GM12878 (cell line): ENCODE results near the gene FANK1. TPM values are rescaled to one million over a fixed set of nuclear protein-coding genes. Genes with fewer than 3 reads are reported as not detected.

Experiments
- ATAC-seq: fragments of 200-7000 bp; cut with Tn5 transposase; 3 replicates; pipeline ENCODE4 v1.9.1; 2020; ENCODE audit warnings: mild to moderate bottlenecking, moderate library complexity
- BruUV-seq: library from RNA; stranded (reverse); fragments of 400-500 nt; replicated peaks from 2 replicates; lab custom pipeline; 2021; lab: Mats Ljungman, UMichigan
- CTCF ChIA-PET: fragments of 300-600 bp; sonication (Branson Sonifier 250); formaldehyde crosslinking; extraction: SDS; loops from one replicate; lab custom pipeline; 2021; ENCODE audit warnings: inconsistent platforms; lab: Yijun Ruan, JAX
- POLR2A ChIA-PET: fragments of 350-600 bp; formaldehyde crosslinking; extraction: SDS; loops from one replicate; lab custom pipeline; 2021; ENCODE audit warnings: inconsistent platforms; lab: Charles Lee
- RAD21 ChIA-PET: fragments of 300-600 bp; sonication (Branson Sonifier 250); formaldehyde crosslinking; loops from one replicate; lab custom pipeline; 2023; ENCODE audit warnings: antibody characterized with exemption; ENCODE audit not compliant: unreplicated experiment; lab: Charles Lee
- SMC1A ChIA-PET: fragments of 300-600 bp; sonication (Branson Sonifier 250); formaldehyde crosslinking; loops from one replicate; lab custom pipeline; 2023; ENCODE audit not compliant: unreplicated experiment, uncharacterized antibody; lab: Charles Lee
- DNase-seq: peaks from one replicate; pipeline ENCODE4 v3.0.0-alpha.2; 2011; ENCODE audit warnings: low read depth, low spot score
- FAIRE-seq: peaks from 3 replicates; lab custom pipeline; 2011; peaks lifted over from hg19 to GRCh38; lab: Jason Lieb, UNC
- H2AFZ ChIP-seq: 2 replicates; pipeline ENCODE4 v1.6.0; 2011; ENCODE audit warnings: low read depth, low read length, control low read depth; ENCODE audit not compliant: control insufficient read depth
- H3K27ac ChIP-seq: 2 replicates; pipeline ENCODE4 v1.5.1; 2011; ENCODE audit warnings: control low read depth; ENCODE audit not compliant: control insufficient read depth, insufficient read depth
- H3K27me3 ChIP-seq, 2 experiments: replicated peaks in 1 of 2; 2 replicates each; pipeline versions ENCODE4 v1.6.0 to v1.6.1; 2011; ENCODE audit warnings: low read length in 1 of 2; ENCODE audit not compliant: control insufficient read depth in 2 of 2, insufficient read depth in 2 of 2
- H3K36me3 ChIP-seq, 2 experiments: 2 replicates each; pipeline ENCODE4 v1.5.1; 2011; ENCODE audit warnings: low read length in 1 of 2; ENCODE audit not compliant: control insufficient read depth in 2 of 2, insufficient read depth in 2 of 2
- H3K4me1 ChIP-seq: 2 replicates; pipeline ENCODE4 v1.6.1; 2011; ENCODE audit warnings: mild to moderate bottlenecking, low read length, moderate library complexity, mixed read lengths; ENCODE audit not compliant: control insufficient read depth, insufficient read depth
- H3K4me2 ChIP-seq: 2 replicates; pipeline ENCODE4 v1.6.0; 2011; ENCODE audit warnings: control low read depth; ENCODE audit not compliant: control insufficient read depth, insufficient read depth
- H3K4me3 ChIP-seq: fragments of 200-600 bp; sonication (generic); 2 replicates; pipeline ENCODE4 v1.5.1; 2016
- H3K79me2 ChIP-seq: 2 replicates; pipeline ENCODE4 v1.6.0; 2011; ENCODE audit warnings: low read length; ENCODE audit not compliant: control insufficient read depth, insufficient read depth
- H3K9ac ChIP-seq: 2 replicates; pipeline ENCODE4 v1.8.0; 2011; ENCODE audit warnings: low read length, control low read depth, mixed read lengths; ENCODE audit not compliant: control insufficient read depth, insufficient read depth
- H3K9me3 ChIP-seq: replicated peaks from 3 replicates; pipeline ENCODE4 v1.5.1; 2011; ENCODE audit warnings: mild to moderate bottlenecking, low read length; ENCODE audit not compliant: control insufficient read depth, insufficient read depth
- H4K20me1 ChIP-seq: 2 replicates; pipeline ENCODE4 v1.6.0; 2011; ENCODE audit not compliant: control insufficient read depth, insufficient read depth
- CHD4 ChIP-seq: fragments of 200-600 bp; sonication (generic); IDR thresholded peaks from 2 replicates; pipeline ENCODE4 v1.6.1; 2016; ENCODE audit warnings: mild to moderate bottlenecking
- CTCF ChIP-seq, 3 experiments: IDR thresholded peaks in 2 of 3; conservative IDR thresholded peaks in 1 of 3; 2 replicates each; pipeline ENCODE4 v1.5.1; 2011; ENCODE audit warnings: low read depth in 3 of 3, low read length in 3 of 3, mild to moderate bottlenecking in 3 of 3, control low read depth in 2 of 3, moderate library complexity in 2 of 3, inconsistent platforms in 1 of 3, mixed read lengths in 1 of 3; ENCODE audit not compliant: control insufficient read depth in 2 of 3, insufficient read depth in 1 of 3; ENCODE audit errors: extremely low read depth in 1 of 3
- FOXK2 ChIP-seq: fragments of 450-650 bp; IDR thresholded peaks from 2 replicates; pipeline ENCODE4 v1.6.1; 2017; ENCODE audit warnings: mild to moderate bottlenecking, moderate library complexity
- KLF5 ChIP-seq: fragments of 450-650 bp; IDR thresholded peaks from 2 replicates; pipeline ENCODE4 v1.6.1; 2014; ENCODE audit warnings: mild to moderate bottlenecking; ENCODE audit not compliant: partially characterized antibody
- NFYB ChIP-seq: IDR thresholded peaks from 2 replicates; pipeline ENCODE4 v1.6.1; 2011; ENCODE audit warnings: low read depth, mild to moderate bottlenecking, low read length, improper control_type of control experiment, moderate library complexity; ENCODE audit not compliant: insufficient read depth
- TCF3 ChIP-seq: IDR thresholded peaks from 2 replicates; pipeline ENCODE4 v1.6.1; 2012; ENCODE audit warnings: low read depth, mild to moderate bottlenecking, low read length, borderline replicate concordance; ENCODE audit not compliant: insufficient read depth
- WGBS: methylation state at CpG from one replicate; pipeline ENCODE4 v1.1.6; 2016; ENCODE audit warnings: low lambda C conversion rate; ENCODE audit not compliant: insufficient replicate concordance, insufficient coverage; ENCODE audit errors: missing lambda C conversion rate; 5-methylcytosine and 5-hydroxymethylcytosine counted together
- in situ Hi-C: fragments of 300-500 bp; cut with MboI; formaldehyde crosslinking; loops from 9 replicates; pipeline ENCODE4 v1.14.3; 2018; ENCODE audit warnings: mixed read lengths
- intact Hi-C: fragments of 100-400 bp; cut with micrococcal nuclease; formaldehyde crosslinking; loops from one replicate; pipeline ENCODE4 v1.14.2; 2022; ENCODE audit not compliant: unreplicated experiment
- polyA plus RNA-seq, 11 experiments: library from polyadenylated mRNA; depleted of rRNA in 4 of 11; unstranded in 6 of 11; stranded (reverse) in 5 of 11; fragments of >200 nt; fragmentation: Nextera tagmentation in 4 of 11; fragmentation: Illumina TruSeq in 1 of 11; extraction: Ambion mirVana in 4 of 11; extraction: Trizol in 1 of 11; gene quantifications; 1 replicate in 1 of 11; 2 replicates in 10 of 11; pipeline versions ENCODE4 v1.2.1 to v1.2.3, GENCODE V29; 2011 to 2016; ENCODE audit warnings: inconsistent platforms in 2 of 11, missing spikeins in 2 of 11, low read depth in 1 of 11
- total RNA-seq, 4 experiments: library from RNA; depleted of rRNA in 3 of 4; stranded (reverse); fragments of >200 nt in 3 of 4; fragmentation: Illumina TruSeq in 1 of 4; extraction: Trizol in 1 of 4; gene quantifications; 2 replicates each; pipeline versions ENCODE4 v1.2.1 to v1.2.3, GENCODE V29; 2013 to 2021

Gene FANK1
- total and polyA plus RNA-seq, 10 of the 15 experiments (the other 5 are each of a cell fraction or from before 2014, with no cell fraction given) = 0.07 to 0.16 (median 0.13) TPM; not detected in 6

GRCh38 chr10:126015413-126015812 is 119.0 kb downstream of the FANK1 start (continued):
- TF ChIP-seq TCF3 (no peak), NFYB (no peak), KLF5 (no peak), FOXK2 (no peak), CTCF (IDR thresholded peaks at IDR 0.05 in 2 of 3, conservative IDR thresholded peaks at IDR 0.05 in 1 of 3; ENCODE audit: control insufficient read depth in 2 of 3, extremely low read depth in 1 of 3, insufficient read depth in 1 of 3, low read depth in 3 of 3, low read length in 3 of 3) (no peak)
- TF ChIP-seq, all 136 proteins: peak for 0

- H3K9me3 ChIP-seq = no peaks in the 10 kb centered on the region
- intact Hi-C loops (no loop called here), in situ Hi-C loops (no loop called here)
- ATAC-seq (no peak), FAIRE-seq (no peak), DNase-seq (no peak)
- ChIA-PET RAD21 (no interaction called here), CTCF (no interaction called here), SMC1A (no interaction called here), POLR2A (no interaction called here)
- no peaks in the 10 kb centered on the region for H3K27me3 ChIP-seq
- H3K9ac ChIP-seq = no peak overlapping the region
- TF ChIP-seq CHD4 = no peak
- no peak overlapping the region for H3K4me3 ChIP-seq
- WGBS = 49% methylated on average over 4 of the region's 4 CpGs
- H3K4me2 ChIP-seq = no peak overlapping the region
- H4K20me1 ChIP-seq = no peaks in the 10 kb centered on the region
- H3K27ac ChIP-seq = no peak overlapping the region
- H3K79me2 ChIP-seq = no peaks in the 10 kb centered on the region
- no peak overlapping the region for H2AFZ ChIP-seq
- H3K4me1 ChIP-seq = no peaks in the 10 kb centered on the region; the same call in 1 of the 2 replicates
- no peaks in the 10 kb centered on the region for H3K36me3 ChIP-seq
- no TSS peak for BruUV-seq
Observed at GRCh38 chr10:126016156-126016805, 119.9 kb downstream of the FANK1 start.
